ENCODE data around the gene CDC6. TPM values are rescaled to one million over a fixed set of nuclear protein-coding genes. Genes with fewer than 3 reads are reported as not detected.
"Not testable (repeated sequence)": the region's sequence is repeated elsewhere in the genome, so short reads cannot be mapped to it uniquely, and the experiment has no call there.

Gene CDC6
- total RNA-seq, 4 donors from 2014 or later = 0.54 to 2.2 (median 1.2) TPM; not detected in 1

DNA sequence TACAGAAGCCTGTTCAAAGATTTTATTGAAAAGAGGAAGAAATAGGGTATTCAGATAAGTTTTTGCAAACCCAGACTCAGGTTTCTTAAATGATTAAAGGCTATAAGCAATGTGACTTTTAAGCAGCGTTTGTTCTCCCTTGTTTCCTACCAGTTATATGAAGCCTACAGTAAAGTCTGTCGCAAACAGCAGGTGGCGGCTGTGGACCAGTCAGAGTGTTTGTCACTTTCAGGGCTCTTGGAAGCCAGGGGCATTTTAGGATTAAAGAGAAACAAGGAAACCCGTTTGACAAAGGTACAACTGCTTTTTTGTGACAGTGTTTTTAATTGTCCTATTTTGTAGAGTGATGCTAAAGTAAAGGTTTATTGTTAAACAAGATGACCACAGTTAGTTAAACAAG, 13.6 kb downstream of the CDC6 start:
- H3K27me3 ChIP-seq = no peaks in the 10 kb centered on the region
- H3K4me1 ChIP-seq = peaks cover 10 to 43% (median 15%) of the 10 kb centered on the region in 3 donors
- no peak overlapping the region for H3K27ac ChIP-seq
- no peak for ATAC-seq
- 21 to 77% methylated on average over 3 to 4 of the region's 4 CpGs for WGBS, 2 donors (ENCODE audit: low coverage in 1 of 2)
- H3K36me3 ChIP-seq = no peaks in the 10 kb centered on the region
- no peak for TF ChIP-seq EP300 (IDR thresholded peaks at IDR 0.05)
- TF ChIP-seq, protein P1, sequence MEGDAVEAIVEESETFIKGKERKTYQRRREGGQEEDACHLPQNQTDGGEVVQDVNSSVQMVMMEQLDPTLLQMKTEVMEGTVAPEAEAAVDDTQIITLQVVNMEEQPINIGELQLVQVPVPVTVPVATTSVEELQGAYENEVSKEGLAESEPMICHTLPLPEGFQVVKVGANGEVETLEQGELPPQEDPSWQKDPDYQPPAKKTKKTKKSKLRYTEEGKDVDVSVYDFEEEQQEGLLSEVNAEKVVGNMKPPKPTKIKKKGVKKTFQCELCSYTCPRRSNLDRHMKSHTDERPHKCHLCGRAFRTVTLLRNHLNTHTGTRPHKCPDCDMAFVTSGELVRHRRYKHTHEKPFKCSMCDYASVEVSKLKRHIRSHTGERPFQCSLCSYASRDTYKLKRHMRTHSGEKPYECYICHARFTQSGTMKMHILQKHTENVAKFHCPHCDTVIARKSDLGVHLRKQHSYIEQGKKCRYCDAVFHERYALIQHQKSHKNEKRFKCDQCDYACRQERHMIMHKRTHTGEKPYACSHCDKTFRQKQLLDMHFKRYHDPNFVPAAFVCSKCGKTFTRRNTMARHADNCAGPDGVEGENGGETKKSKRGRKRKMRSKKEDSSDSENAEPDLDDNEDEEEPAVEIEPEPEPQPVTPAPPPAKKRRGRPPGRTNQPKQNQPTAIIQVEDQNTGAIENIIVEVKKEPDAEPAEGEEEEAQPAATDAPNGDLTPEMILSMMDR (IDR thresholded peaks at IDR 0.05) = peak in 1 of 4 experiments; percentile 8
- TF ChIP-seq POLR2AphosphoS5 (IDR thresholded peaks at IDR 0.05) = no peak
- H3K4me3 ChIP-seq = no peak overlapping the region
- H3K9me3 ChIP-seq = no peaks in the 10 kb centered on the region

DNA sequence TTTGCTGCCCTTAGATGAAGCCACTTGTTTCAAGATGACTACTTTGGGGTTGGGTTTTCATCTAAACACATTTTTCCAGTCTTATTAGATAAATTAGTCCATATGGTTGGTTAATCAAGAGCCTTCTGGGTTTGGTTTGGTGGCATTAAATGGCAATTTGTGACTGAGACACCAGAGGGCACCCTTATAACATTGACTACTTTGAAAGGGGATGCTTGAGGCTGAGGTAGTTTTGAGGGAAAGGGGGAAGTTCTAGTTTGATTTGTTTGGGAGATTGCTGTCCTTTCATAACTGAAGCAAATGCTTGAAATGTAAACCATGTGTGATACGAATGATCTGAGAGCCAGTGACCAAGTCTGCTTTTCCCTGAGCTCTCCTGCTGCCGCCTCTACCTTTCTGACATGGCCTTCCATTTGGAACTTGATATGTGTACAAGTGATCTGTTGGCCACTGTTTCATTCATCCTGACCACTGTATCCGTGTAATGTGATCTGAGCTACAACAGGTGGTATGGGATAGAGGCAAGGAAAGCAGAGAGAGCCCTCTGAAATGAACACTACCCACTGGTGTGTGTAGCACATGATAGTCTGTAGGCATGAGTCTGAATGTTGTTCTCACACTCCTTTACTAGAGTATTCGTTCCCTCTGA, 15.5 kb downstream of the CDC6 start:
- H3K4me1 ChIP-seq = peaks cover 10 to 59% (median 25%) of the 10 kb centered on the region in 3 donors

DNA sequence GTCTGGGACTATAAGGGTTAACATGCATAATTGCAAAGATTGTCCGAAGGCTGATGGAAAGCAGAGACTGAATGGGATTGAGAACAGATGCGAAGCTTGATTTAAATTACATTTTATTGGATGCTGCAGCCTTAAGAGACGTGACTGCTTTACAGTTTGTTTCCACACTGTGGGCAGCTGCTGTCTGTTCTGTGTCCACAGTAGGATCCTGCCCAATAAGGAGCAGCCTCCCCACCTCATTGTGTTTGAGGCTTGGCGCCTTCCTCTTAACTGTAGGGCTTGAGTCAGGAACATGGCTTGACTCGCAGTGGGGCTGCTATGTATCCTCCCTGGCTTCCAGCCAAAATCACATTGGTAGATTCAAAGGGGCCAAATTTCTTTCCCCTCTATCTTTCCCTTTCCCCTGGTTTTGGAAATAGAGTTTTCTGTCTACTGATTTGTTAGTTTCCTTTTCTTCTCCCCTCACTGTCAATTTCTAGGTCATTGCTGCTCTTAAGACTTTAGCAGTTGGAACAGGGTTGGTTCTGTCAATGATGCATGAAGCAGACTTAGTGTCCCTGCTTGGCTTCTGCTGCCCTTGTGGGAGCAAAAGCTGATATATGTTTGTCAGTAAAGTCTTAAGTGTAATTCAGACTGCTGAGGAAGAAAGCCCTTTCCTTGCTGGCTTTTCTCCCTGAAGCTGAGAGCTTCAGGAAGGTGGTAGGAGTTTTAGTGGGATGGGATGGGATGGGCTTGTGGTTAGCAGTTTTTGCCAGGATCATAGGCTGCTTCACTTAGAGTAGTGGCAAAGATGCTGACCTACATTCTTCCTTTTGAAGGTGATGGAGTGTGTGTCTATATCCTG, 16.3 kb downstream of the CDC6 start:
- H3K4me1 ChIP-seq = peaks cover 10 to 59% (median 32%) of the 10 kb centered on the region in 3 donors
- ATAC-seq = no peak
- peak overlapping the region in 3 of 4 donors; percentile 14 to 26 (median 16) for H3K27ac ChIP-seq

More for the DNA sequence above, 15.5 kb downstream of the CDC6 start:
- ATAC-seq = peak; percentile 39
- WGBS, 2 donors (ENCODE audit: low coverage in 1 of 2) = 18 to 20% methylated on average over 3 to 4 of the region's 4 CpGs
- Histone ChIP-seq H3K27me3 (no peaks in the 10 kb centered on the region), H3K9me3 (no peaks in the 10 kb centered on the region), H3K27ac (peak overlapping the region in 3 of 4 donors; percentile 14 to 42 (median 16)), H3K36me3 (no peaks in the 10 kb centered on the region), H3K4me3 (no peak overlapping the region)
- TF ChIP-seq POLR2A (IDR thresholded peaks at IDR 0.05) (no peak), EP300 (IDR thresholded peaks at IDR 0.05) (no peak), POLR2AphosphoS5 (IDR thresholded peaks at IDR 0.05) (no peak)
- TF ChIP-seq, protein P1 (IDR thresholded peaks at IDR 0.05) = peak in 3 of 4 experiments; percentile 79 to 91 (median 82)

DNA sequence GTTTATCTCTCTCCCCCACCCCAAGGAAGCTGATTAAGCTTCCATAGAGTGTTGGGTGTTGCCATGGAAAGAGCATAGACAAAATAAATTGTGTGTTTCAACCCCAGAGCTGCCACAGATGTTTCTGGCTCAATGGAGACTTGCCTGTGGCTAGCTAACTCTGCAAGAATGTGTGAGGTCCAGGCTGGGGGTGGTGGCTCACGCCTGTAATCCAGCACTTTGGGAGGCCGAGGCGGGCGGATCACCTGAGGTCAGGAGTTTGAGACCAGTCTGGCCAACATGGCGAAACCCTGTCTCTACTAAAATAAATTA, 16.8 kb downstream of the CDC6 start:
- H3K36me3 ChIP-seq, H3K9me3 ChIP-seq, H3K4me3 ChIP-seq, ATAC-seq, H3K27me3 ChIP-seq: not testable (repeated sequence)
- peak overlapping the region in 3 of 4 donors; percentile 14 to 26 (median 16) for H3K27ac ChIP-seq
- WGBS, 2 donors (ENCODE audit: low coverage in 1 of 2) = no CpG with 5 or more reads among the region's 5 CpGs
- H3K4me1 ChIP-seq = peaks cover 10 to 59% (median 37%) of the 10 kb centered on the region in 3 donors

More for the DNA sequence above, 16.3 kb downstream of the CDC6 start:
- H3K9me3 ChIP-seq = no peaks in the 10 kb centered on the region
- 8 to 17% methylated on average over 3 to 5 of the region's 5 CpGs for WGBS, 2 donors (ENCODE audit: low coverage in 1 of 2)
- H3K27me3 ChIP-seq = no peaks in the 10 kb centered on the region
- no peaks in the 10 kb centered on the region for H3K36me3 ChIP-seq
- no peak overlapping the region for H3K4me3 ChIP-seq
- TF ChIP-seq, protein P1 (IDR thresholded peaks at IDR 0.05) = no peak
- no peak for TF ChIP-seq POLR2A (IDR thresholded peaks at IDR 0.05)
- peak; percentile 4 for TF ChIP-seq POLR2AphosphoS5 (IDR thresholded peaks at IDR 0.05)

DNA sequence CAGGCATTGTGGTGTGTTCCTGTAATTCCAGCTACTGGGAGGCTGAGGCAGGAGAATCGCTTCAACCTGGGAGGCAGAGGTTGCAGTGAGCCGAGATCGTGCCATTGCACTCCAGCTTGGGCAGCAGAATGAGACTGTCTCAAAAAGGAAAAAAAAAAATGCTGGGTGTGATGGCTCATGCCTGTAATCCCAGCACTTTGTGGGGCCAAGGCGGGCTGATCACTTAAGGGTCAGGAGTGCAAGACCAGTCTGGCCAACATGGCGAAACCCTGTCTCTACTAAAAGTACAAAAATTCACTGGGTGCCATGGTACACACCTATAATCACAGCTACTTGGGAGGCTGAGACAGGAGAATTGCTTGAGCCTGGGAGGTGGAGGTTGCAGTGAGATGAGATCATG, 17.2 kb downstream of the CDC6 start:
- not testable (repeated sequence) for H3K4me3 ChIP-seq, ATAC-seq, H3K36me3 ChIP-seq, H3K27me3 ChIP-seq, H3K9me3 ChIP-seq
- Histone ChIP-seq H3K4me1 (peaks cover 11 to 59% (median 37%) of the 10 kb centered on the region in 3 donors), H3K27ac (peak overlapping the region in 2 of 4 donors; percentile 14 to 16)
- 83 to 100% methylated on average over 2 of the region's 5 CpGs for WGBS, 2 donors (ENCODE audit: low coverage in 1 of 2)

Measured in gastroesophageal sphincter (tissue), 4 donors.